LNCaP clone FGC (cell line): ENCODE measurements around the gene ANXA1.

Source experiments
- DNase-seq: peaks from one replicate; pipeline ENCODE4 v3.0.0-alpha.2; 2011; ENCODE audit warnings: low read depth
- H3K4me3 ChIP-seq: 2 replicates; pipeline ENCODE4 v1.5.1; 2011; ENCODE audit warnings: mild to moderate bottlenecking, low read depth, low read length, control low read depth
- CTCF ChIP-seq: IDR thresholded peaks from 2 replicates; pipeline ENCODE4 v1.5.1; 2012; ENCODE audit warnings: mild to moderate bottlenecking; ENCODE audit not compliant: control insufficient read depth, insufficient read depth; ENCODE audit errors: extremely low read depth

Gene ANXA1

GRCh38 chr9:73215249-73215648 is 63.6 kb downstream of the ANXA1 start:
- H3K4me3 ChIP-seq = no peak overlapping the region
- no peak for DNase-seq
- no peak for TF ChIP-seq CTCF

GRCh38 chr9:73216100-73216499 is 64.4 kb downstream of the ANXA1 start:
- TF ChIP-seq CTCF = no peak
- no peak for DNase-seq
- H3K4me3 ChIP-seq = no peak overlapping the region
